Neural progenitor cell (in vitro differentiated cells): ENCODE measurements around the gene GABRE. TPM values are rescaled to one million over a fixed set of nuclear protein-coding genes. Genes with fewer than 3 reads are reported as not detected.

Source experiments
- DNase-seq: peaks from one replicate; pipeline ENCODE4 v3.0.0-alpha.2; 2016; ENCODE audit warnings: low spot score
- H2AFZ ChIP-seq: fragments of 200-600 bp; sonication (generic); replicated peaks from 2 replicates; pipeline ENCODE4 v1.6.1; 2016; ENCODE audit warnings: antibody characterized with exemption
- H3F3A ChIP-seq: fragments of 200-600 bp; sonication (generic); 2 replicates; pipeline ENCODE4 v1.6.1; 2016; ENCODE audit warnings: antibody characterized with exemption, low read depth
- H3K27ac ChIP-seq: fragments of 200-600 bp; sonication (generic); 2 replicates; pipeline ENCODE4 v1.5.1; 2016; ENCODE audit warnings: mild to moderate bottlenecking
- H3K27me3 ChIP-seq: fragments of 200-600 bp; sonication (generic); 2 replicates; pipeline ENCODE4 v1.6.1; 2016; ENCODE audit warnings: mild to moderate bottlenecking, moderate library complexity
- H3K36me3 ChIP-seq: fragments of 200-600 bp; sonication (generic); 2 replicates; pipeline ENCODE4 v1.5.1; 2016
- H3K4me1 ChIP-seq: fragments of 200-600 bp; sonication (generic); 2 replicates; pipeline ENCODE4 v1.6.1; 2016; ENCODE audit warnings: mixed run types
- H3K4me2 ChIP-seq: fragments of 200-600 bp; sonication (generic); 2 replicates; pipeline ENCODE4 v1.6.1; 2016
- H3K4me3 ChIP-seq: fragments of 200-600 bp; sonication (generic); 2 replicates; pipeline ENCODE4 v1.5.1; 2016
- H3K79me2 ChIP-seq: fragments of 200-600 bp; sonication (generic); 2 replicates; pipeline ENCODE4 v1.6.1; 2016; ENCODE audit warnings: low read depth
- H3K9ac ChIP-seq: fragments of 200-600 bp; sonication (generic); 2 replicates; pipeline ENCODE4 v1.6.1; 2016
- H3K9me3 ChIP-seq: fragments of 200-600 bp; sonication (generic); 2 replicates; pipeline ENCODE4 v1.5.1; 2016; ENCODE audit warnings: low read depth
- H4K20me1 ChIP-seq: fragments of 200-600 bp; sonication (generic); 2 replicates; pipeline ENCODE4 v1.6.1; 2016; ENCODE audit warnings: low read depth
- H3K27ac Mint-ChIP-seq: 3 replicates; pipeline ENCODE4 v1.8.0; 2021; ENCODE audit warnings: mixed read lengths
- H3K27me3 Mint-ChIP-seq: 2 replicates; pipeline ENCODE4 v1.8.0; 2022; ENCODE audit warnings: low read depth, mild to moderate bottlenecking, inconsistent platforms, moderate library complexity, mixed read lengths; ENCODE audit not compliant: insufficient read depth
- H3K36me3 Mint-ChIP-seq: 3 replicates; pipeline ENCODE4 v1.8.0; 2021; ENCODE audit warnings: mixed read lengths
- H3K4me1 Mint-ChIP-seq: 3 replicates; pipeline ENCODE4 v1.8.0; 2021; ENCODE audit warnings: mixed read lengths
- H3K4me3 Mint-ChIP-seq: 3 replicates; pipeline ENCODE4 v1.8.0; 2021; ENCODE audit warnings: mild to moderate bottlenecking, moderate library complexity, mixed read lengths
- H3K9me3 Mint-ChIP-seq: 3 replicates; pipeline ENCODE4 v1.8.0; 2020; ENCODE audit warnings: mixed read lengths
- EZH2 ChIP-seq: fragments of 200-600 bp; sonication (generic); IDR thresholded peaks from 2 replicates; pipeline ENCODE4 v1.6.1; 2017; ENCODE audit warnings: antibody characterized with exemption, mild to moderate bottlenecking, moderate library complexity
- EZH2phosphoT487 ChIP-seq: fragments of 200-600 bp; sonication (generic); IDR thresholded peaks from 2 replicates; pipeline ENCODE4 v1.6.1; 2017; ENCODE audit warnings: antibody characterized with exemption
- microRNA counts: library from miRNA; unstranded; fragments of <30 nt; microRNA quantifications from one replicate; lab custom pipeline; 2016
- microRNA-seq: library from miRNA; unstranded; fragments of <30 nt; microRNA quantifications from one replicate; pipeline ENCODE4, GENCODE V29; 2016
- total RNA-seq: library from RNA; depleted of rRNA; stranded (reverse); fragments of >200 nt; gene quantifications from 2 replicates; pipeline ENCODE4 v1.2.3, GENCODE V29; 2015; ENCODE audit warnings: low replicate concordance
- TF ChIP-seq, protein P1 (sequence below): fragments of 200-600 bp; sonication (generic); IDR thresholded peaks from 2 replicates; pipeline ENCODE4 v1.5.1; 2017; ENCODE audit warnings: antibody characterized with exemption, mild to moderate bottlenecking

The GABRE gene
- total RNA-seq, 1 donor from 2014 or later: 0.92 TPM

DNA sequence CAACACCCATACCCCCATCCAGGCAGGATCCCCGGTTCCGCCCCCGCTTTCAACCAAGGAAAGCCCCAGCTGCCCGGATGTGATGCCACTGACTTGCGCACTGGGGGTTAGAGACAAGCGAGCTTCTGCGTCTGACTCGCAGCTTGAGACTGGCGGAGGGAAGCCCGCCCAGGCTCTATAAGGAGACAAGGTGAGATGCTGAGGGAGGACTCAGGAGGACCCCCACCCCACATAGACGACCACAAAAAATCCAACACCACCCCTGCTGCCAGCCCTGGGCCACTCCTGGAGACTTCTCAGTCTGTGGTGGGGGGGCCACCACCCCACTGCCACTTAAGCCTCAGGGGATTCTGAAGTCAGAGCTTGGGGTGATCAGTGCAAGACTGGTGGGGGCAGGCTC lies 61.7 kb downstream of the GABRE start, which contains the start of gene MAGEA4:
MAGEA4 (plus strand) TSS at position 110 of the 400 bp plus-strand sequence. CDS start 10,776 bp downstream, outside the sequence.
- no peaks in the 10 kb centered on the region for H3K36me3 Mint-ChIP-seq
- H3K4me1 ChIP-seq: no peaks in the 10 kb centered on the region
- no peak within 1 kb of the TSS for H3K4me2 ChIP-seq
- H3K4me3 Mint-ChIP-seq: no peak within 1 kb of the TSS
- H3K9ac ChIP-seq: no peak within 1 kb of the TSS
- no peaks in the 10 kb centered on the region for H3K36me3 ChIP-seq
- no peak for TF ChIP-seq EZH2phosphoT487
- TF ChIP-seq EZH2: no peak
- TF ChIP-seq, protein P1, sequence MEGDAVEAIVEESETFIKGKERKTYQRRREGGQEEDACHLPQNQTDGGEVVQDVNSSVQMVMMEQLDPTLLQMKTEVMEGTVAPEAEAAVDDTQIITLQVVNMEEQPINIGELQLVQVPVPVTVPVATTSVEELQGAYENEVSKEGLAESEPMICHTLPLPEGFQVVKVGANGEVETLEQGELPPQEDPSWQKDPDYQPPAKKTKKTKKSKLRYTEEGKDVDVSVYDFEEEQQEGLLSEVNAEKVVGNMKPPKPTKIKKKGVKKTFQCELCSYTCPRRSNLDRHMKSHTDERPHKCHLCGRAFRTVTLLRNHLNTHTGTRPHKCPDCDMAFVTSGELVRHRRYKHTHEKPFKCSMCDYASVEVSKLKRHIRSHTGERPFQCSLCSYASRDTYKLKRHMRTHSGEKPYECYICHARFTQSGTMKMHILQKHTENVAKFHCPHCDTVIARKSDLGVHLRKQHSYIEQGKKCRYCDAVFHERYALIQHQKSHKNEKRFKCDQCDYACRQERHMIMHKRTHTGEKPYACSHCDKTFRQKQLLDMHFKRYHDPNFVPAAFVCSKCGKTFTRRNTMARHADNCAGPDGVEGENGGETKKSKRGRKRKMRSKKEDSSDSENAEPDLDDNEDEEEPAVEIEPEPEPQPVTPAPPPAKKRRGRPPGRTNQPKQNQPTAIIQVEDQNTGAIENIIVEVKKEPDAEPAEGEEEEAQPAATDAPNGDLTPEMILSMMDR: no peak
- no peaks in the 10 kb centered on the region for H3K27me3 Mint-ChIP-seq
- H3K27ac ChIP-seq: no peak within 1 kb of the TSS
- H2AFZ ChIP-seq: no peak within 1 kb of the TSS
- no peaks in the 10 kb centered on the region for H3K27me3 ChIP-seq
- no peak for DNase-seq
- H3K79me2 ChIP-seq: no peaks in the 10 kb centered on the region
- H3K9me3 Mint-ChIP-seq: no peaks in the 10 kb centered on the region
- H3K27ac Mint-ChIP-seq: no peak within 1 kb of the TSS
- H4K20me1 ChIP-seq: no peaks in the 10 kb centered on the region
- H3F3A ChIP-seq: no peaks in the 10 kb centered on the region
- H3K9me3 ChIP-seq: peaks cover 3% of the 10 kb centered on the region
- H3K4me3 ChIP-seq: no peak within 1 kb of the TSS
- no peaks in the 10 kb centered on the region for H3K4me1 Mint-ChIP-seq

DNA sequence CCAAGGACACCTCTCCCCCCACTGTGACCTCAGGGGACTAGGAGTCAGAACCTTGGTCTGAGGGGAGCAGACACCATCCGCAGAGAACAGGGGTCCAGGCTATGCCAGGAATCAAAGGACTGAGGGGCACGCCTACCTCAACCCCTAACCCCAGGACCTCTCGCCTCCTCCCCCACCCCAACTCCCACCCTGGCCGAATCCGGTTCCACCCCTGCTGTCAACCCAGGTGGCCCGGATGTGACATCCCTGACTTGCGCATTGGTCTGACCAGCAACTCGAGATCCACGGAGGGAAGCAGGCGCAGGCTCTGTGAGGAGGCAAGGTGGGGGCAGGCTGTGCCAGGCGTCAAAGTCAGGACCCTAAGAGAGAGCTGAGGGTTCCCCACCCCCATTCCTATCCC lies 62.3 kb downstream of the GABRE start:
- Mint-ChIP-seq H3K27ac (no peak overlapping the region), H3K27me3 (no peaks in the 10 kb centered on the region), H3K36me3 (no peaks in the 10 kb centered on the region), H3K4me3 (no peak overlapping the region), H3K4me1 (no peaks in the 10 kb centered on the region), H3K9me3 (no peaks in the 10 kb centered on the region)
- Histone ChIP-seq H3K4me1 (no peaks in the 10 kb centered on the region), H3K4me2 (no peak overlapping the region), H3K9ac (no peak overlapping the region), H2AFZ (no peak overlapping the region), H3K36me3 (no peaks in the 10 kb centered on the region), H4K20me1 (no peaks in the 10 kb centered on the region), H3K79me2 (no peaks in the 10 kb centered on the region), H3K4me3 (no peak overlapping the region), H3K27me3 (no peaks in the 10 kb centered on the region), H3K9me3 (peaks cover 3% of the 10 kb centered on the region), H3K27ac (no peak overlapping the region), H3F3A (no peaks in the 10 kb centered on the region)
- no peak for DNase-seq
- TF ChIP-seq, protein P1: no peak
- TF ChIP-seq EZH2phosphoT487 (no peak), EZH2 (no peak)

DNA sequence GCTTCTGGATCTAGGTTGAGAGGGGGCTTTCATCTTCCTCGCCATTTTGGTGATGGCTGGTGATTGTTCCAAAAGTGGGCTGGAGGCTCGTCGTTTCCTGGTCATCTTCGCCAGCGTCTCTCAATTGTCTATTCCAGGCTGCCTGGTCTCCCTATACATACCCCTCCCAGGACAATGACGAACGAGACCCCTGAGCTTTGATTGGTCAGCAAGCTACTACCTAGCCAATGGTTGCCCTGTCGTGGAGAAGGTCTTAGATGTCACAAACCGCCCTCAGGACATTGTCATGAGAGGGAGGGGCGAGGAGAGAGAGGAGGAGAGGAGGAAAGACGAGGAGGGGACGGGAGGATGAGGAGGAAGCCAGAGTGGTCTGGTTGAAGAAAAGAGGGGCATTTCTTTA lies 69.5 kb downstream of the GABRE start:
- H3K9me3 ChIP-seq: peaks cover 1% of the 10 kb centered on the region
- no peaks in the 10 kb centered on the region for H3K27me3 ChIP-seq
- no peaks in the 10 kb centered on the region for H3K36me3 ChIP-seq
- H3K79me2 ChIP-seq: no peaks in the 10 kb centered on the region
- Mint-ChIP-seq H3K4me3 (no peak overlapping the region), H3K4me1 (peaks cover 3% of the 10 kb centered on the region), H3K27ac (no peak overlapping the region), H3K36me3 (no peaks in the 10 kb centered on the region), H3K9me3 (peaks cover 12% of the 10 kb centered on the region), H3K27me3 (no peaks in the 10 kb centered on the region)
- H3K4me2 ChIP-seq: no peak overlapping the region
- H3K27ac ChIP-seq: no peak overlapping the region
- no peak overlapping the region for H3K4me3 ChIP-seq
- H3K9ac ChIP-seq: no peak overlapping the region
- H2AFZ ChIP-seq: no peak overlapping the region
- no peaks in the 10 kb centered on the region for H4K20me1 ChIP-seq
- DNase-seq: no peak
- no peaks in the 10 kb centered on the region for H3F3A ChIP-seq
- TF ChIP-seq EZH2phosphoT487 (no peak), EZH2 (no peak)
- TF ChIP-seq, protein P1: no peak
- no peaks in the 10 kb centered on the region for H3K4me1 ChIP-seq

MicroRNA genes within 50 kb of the gene (microRNA counts, 767-probe panel; counts per million panel counts)
- microRNA hsa-miR-224-5p (lab: Ali Mortazavi, UCI) (460 counts per million, percentile 90 among the panel's probes with 10 or more counts), microRNA hsa-miR-452-5p (lab: Ali Mortazavi, UCI) (460 counts per million, percentile 90 among the panel's probes with 10 or more counts)

Small RNA genes lying within 50 kb of the gene (microRNA-seq; reads per million reads assigned to microRNA genes)
- gene MIR224 (15.6 reads per million, percentile 47 among the genes with 10 or more reads in this experiment), gene MIR452 (8.9 reads per million, percentile 34 among the genes with 10 or more reads in this experiment)

Other genes starting within 250 kb of the GABRE start
- not detected in 2 replicates for gene CNGA2, start 239.9 kb downstream of the GABRE start, total RNA-seq
- gene MAGEA4, start 61.8 kb downstream of the GABRE start, total RNA-seq: not detected in 2 replicates
- gene MAGEA10, start 163.9 kb upstream of the GABRE start, total RNA-seq: not detected in 2 replicates